CD4-positive, alpha-beta T cell treated with Interferon gamma for 1 hour (primary cell): ENCODE measurements around the gene NTM.
A peak's percentile ranks its signal among the peaks of the same experiment; 100 is the strongest.

Experiments used
- DNase-seq: peaks from one replicate; pipeline ENCODE4 v3.0.0-alpha.2; 2020

Gene NTM

GRCh38 chr11:131850507-131850906, 480.1 kb downstream of the NTM start:
- DNase-seq = no peak

- no peak for DNase-seq
Measured at GRCh38 chr11:131851964-131852755, 481.7 kb downstream of the NTM start.

- DNase-seq = no peak
Measured at GRCh38 chr11:131852757-131853156, 482.3 kb downstream of the NTM start.

DNA sequence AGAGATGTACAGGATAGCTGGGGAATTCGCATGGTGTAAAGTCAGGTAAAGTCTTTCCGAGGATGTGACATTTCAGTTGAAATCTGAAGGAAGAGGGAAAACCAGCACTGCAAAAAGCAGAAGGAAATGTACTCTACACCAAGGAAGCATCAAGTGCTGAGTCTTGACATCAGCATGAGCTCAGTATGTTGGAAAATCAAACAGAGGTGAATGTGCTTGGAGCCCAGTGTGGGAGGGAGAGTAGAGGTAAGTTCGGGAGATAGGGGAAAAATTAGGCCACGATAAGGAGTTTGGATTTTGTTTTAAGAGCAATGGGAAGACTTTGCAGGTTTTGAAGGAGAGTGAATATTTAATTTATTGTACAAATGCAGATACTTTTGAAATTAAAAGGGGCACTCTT, 484.0 kb downstream of the NTM start:
- DNase-seq = no peak

DNA sequence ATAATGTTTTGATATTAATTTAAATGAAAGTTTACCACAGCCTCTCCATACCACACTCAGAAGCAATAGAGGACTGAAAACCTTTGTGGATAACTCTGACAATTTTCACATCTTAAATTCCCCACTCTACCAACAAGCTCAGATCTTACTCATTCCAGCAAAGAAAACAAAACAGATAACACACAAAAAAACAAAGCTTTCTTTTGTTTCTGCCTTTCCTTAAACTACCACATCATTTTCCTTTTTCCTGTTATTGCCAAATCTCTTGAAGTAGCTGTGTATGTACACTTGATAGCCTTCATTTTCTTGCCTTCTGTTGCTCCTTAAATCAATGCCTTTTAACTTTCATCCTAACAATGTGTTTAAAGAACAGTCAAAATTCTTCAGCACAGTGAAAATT, 484.9 kb downstream of the NTM start:
- DNase-seq = no peak

DNA sequence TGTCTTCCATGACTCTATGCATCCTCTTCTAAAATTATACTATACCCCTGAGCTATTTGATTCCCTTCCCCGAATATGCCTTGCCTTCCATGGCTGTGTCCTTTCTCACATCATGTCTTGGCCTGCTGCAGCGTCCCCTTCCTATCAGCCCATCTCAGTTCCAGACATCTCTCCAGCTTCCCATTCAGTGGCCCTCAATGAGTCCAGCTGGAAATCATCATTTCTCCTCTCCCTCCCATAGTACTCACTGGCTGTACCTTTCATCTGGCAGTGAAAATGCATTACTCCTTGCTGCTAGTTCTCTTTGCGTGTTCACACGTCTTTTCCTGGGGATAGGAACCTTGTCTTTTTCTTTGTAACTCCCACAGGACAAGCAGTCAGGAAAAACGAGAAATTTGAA, 486.8 kb downstream of the NTM start:
- no peak for DNase-seq

DNA sequence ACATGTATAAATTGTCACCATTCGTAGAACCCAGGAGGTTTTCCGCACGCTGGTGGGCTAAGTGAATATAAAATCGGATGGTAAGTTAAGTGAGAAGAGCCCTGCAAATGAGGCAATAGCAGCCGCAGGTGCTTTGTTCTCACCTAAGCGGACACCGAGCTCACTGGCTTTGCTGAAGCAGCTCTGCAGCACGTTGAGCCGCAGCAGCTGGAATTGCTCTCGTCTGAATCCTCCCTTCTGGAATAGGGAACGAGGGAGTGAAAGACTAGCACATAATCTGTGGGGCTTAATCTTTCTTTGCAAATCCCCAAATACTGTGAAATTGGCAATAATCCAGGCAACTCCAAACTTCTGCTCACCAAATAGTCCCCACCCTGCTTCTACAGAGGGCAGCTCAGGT, 488.1 kb downstream of the NTM start:
- DNase-seq = no peak

DNA sequence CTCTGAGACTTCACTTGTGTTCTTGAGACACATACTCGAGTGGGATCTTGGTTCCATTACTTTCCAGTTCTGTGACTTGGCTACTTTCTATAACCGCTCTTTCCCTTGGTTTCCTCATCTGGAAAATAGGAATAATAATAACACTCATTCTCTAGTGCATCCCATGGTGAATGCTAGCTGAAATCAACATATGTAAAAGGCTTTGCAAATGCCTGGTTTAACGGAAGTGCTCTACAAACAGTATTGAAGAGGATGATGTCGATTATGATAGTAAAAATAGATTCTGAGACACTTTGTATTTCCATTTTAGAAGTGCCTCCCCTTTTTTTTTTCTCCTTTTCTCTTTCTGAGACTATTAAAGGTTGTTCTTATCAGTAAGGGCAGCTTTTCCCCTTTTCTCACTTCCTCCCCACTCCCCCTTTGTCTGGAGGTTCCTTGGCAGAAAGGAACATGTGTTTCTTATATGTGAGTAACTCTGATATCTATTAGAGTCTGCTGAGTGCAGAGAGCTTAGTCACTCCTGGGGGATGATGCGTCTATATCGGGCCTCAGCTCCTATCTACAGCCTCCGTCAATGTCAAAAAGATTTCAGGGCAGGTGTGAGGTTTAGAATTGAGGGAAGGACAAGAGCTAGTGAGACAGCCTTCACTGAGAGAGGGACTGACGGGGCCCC, 489.3 kb downstream of the NTM start:
- no peak for DNase-seq

DNA sequence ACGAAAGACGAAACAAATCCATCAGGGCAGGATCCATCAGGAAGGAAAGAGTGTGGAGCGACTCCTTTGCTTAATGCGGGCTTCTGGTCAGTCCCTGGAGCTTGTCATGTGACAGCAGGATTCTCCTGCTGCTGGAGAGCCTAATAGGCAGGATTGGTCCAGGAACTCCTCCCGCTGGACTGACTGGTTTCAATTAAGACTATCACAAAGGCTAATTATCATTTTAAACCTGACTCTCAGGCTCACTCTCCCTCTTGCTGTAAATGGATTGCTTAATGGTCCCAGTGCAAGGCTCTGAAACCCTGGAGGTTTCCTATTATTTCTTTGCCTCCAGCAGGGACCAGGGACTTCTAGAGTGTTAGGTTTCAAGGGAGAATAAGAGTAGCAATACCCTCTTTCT, 493.8 kb downstream of the NTM start:
- no peak for DNase-seq

- DNase-seq = no peak
Measured at GRCh38 chr11:131865860-131866259, 495.4 kb downstream of the NTM start.

DNA sequence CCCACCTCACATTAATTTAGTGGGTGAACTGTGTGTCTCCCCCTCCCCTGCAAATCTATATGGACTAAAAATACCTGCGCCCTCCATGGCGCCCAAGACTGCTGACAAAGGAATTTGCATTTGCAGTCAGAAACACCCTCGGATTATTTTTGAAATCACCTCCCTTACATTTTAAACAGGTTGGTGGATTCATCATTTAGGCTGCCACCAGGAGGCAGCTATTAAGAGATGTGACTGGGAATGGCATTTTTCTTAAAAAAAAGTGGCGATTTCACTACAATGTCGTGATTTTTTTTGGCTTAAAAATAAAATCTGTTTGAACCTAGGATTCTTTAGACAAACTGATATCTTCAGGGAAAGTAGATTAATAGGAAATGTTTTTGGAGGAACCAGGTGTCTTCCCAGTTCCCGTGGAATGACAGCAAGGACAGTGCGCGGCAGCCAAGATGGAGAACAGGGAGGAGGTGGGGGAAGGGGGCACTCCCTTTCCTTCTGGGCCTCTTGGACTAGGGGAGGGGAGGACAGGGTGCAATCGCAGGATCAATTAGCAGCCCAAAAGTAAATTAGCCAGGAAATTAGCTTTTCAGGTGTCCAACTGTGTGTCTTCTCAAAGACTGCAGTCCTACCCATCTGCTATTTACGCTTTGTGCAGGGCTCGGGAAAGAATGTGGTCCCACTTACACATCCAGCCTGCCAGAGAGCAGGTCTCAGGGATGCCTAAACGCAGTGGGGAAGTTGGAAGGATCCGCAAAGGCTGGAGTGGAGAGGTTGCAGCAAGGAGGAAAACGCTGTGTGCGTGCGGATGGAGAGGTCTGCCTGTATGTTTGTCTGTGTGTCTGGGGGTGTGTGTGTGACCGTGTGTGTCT, 496.4 kb downstream of the NTM start:
- DNase-seq = no peak

- peak; percentile 15 for DNase-seq
Measured at GRCh38 chr11:131867457-131868257, 497.2 kb downstream of the NTM start.

DNA sequence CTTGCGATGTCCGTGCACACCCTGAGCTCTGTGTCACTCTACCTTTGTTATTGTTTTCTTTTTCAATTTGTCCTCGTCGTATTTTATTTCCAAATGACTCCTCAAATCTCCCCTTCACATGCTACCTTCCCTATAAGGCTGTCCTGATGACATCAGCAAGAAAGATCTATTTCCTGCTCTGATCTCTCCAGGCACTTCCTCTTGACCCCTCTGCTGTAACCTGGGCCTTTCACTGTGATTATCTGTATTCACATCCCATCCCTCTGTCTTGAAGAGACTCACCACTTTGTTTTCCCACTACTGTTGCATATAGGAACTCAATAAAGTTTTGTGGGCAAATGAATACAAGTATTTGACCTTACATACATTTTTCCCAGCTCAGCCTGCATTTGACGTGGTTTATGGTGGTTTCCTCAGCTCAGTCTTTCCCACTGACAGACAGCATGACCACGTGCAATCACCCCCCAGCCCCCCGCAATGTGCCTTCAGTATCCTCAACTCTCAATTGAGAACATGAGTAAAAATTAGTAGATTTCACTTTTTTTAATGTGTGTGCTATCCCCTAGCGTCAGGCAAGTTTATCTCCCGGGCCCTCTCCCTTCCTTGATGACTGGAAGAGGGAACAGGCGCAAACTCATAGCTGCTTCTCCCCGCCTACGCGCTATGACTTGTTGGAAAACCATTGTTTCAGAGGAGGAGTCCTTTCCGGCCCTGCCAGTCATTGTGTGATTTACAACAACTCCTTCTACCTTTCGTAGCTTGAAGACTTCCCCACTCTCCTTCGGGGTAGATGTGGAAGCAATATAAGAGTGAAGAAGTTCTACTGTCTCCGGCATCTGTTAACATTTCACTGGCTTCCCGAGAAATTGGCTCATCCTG, 498.5 kb downstream of the NTM start:
- no peak for DNase-seq

- DNase-seq = no peak
Measured at GRCh38 chr11:131870305-131870704, 499.9 kb downstream of the NTM start.

DNA sequence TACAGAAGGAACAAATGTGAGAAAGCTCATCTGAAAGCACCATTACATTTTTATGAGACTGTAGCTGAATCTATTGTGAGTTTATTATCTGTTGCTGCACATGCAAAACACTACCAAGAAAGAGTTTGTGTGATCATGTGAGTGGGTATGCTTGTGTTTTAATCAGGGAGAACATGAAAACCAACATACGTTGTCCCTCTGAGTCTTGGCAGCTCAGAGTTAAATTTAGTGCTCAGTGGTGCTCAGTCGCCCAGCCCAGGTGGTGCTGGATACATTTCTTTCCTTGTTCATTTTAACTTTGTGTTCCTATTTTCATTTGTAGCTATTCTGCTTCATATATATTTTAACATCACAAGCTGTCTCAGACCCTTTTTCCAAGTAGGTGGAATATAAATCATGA, 500.6 kb downstream of the NTM start:
- DNase-seq = no peak

- no peak for DNase-seq
Measured at GRCh38 chr11:131874070-131874469, 503.7 kb downstream of the NTM start.

GRCh38 chr11:131875611-131876010, 505.2 kb downstream of the NTM start:
- no peak for DNase-seq

DNA sequence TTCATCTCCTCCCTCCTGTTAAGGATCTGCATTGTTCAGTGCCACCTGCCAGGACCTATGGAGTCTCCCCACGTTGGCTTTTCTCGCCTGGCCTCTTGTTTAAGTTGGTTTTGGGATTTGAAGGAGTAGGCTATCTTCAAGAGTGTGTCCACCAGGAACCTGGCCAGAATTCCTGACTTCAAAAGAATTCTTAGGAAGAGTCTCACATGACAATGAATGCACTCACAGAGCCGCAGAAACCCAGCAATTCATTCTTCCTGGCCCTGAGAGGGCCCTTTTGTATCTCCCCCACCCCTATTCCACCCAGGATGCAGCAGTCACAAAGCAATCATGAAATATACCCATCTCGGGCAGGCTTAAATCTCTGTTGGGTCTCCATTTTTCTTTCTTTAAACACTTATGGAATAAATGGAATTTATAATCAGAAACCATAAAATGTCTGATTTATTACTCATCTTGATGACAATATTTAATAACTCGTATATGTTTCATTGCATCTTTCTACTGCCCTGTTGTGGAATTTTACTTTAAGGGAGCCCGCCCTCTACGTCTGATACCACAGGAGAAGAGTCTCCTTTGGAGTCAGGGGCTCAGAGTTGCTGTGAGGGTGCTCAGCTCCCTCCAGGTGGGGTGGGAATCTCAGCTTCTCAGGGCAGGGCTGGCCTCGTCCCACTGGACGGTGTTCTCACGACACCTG, 507.0 kb downstream of the NTM start:
- no peak for DNase-seq

- DNase-seq = no peak
Measured at GRCh38 chr11:131880316-131880715, 509.9 kb downstream of the NTM start.

DNA sequence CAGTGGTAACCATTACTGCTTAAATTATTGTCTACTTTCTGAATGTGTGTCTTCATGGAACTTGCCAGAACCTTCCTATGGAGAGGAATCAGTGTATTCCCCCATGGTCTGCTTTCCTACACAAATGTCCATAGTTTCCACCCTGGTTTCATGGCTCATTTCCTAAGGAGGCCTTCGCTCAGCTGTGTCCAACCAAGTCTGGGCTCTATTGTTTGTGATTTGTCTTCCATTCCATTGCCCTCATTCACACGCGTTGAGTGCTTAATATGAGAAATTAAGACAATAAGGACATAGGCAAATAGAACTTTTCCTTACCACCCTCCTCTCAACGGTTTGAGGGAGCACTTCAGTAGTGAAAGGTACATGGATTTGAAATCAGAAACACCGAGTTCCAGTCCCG, 510.6 kb downstream of the NTM start:
- DNase-seq = no peak

- no peak for DNase-seq
Measured at GRCh38 chr11:131883332-131883731, 512.9 kb downstream of the NTM start.
